Islet precursor cell (in vitro differentiated cells): ENCODE data around the gene FAAP100.
A peak's percentile ranks its signal among the peaks of the same experiment; 100 is the strongest.

Experiments
- DNase-seq: peaks from one replicate; pipeline ENCODE4 v3.0.0-alpha.2; 2018

Gene FAAP100

GRCh38 chr17:81576621-81577277 is 24.6 kb upstream of the FAAP100 start:
- peak; percentile 67 for DNase-seq

- no peak for DNase-seq
These were observed 23.7 kb upstream of the FAAP100 start for GRCh38 chr17:81575836-81576235.

- no peak for DNase-seq
These were observed 22.4 kb upstream of the FAAP100 start for GRCh38 chr17:81574643-81574956.

GRCh38 chr17:81573794-81574642 is 21.9 kb upstream of the FAAP100 start:
- peak; percentile 70 for DNase-seq

- no peak for DNase-seq
These were observed 20.5 kb upstream of the FAAP100 start for GRCh38 chr17:81572563-81573168.

- no peak for DNase-seq
These were observed 18.8 kb upstream of the FAAP100 start for GRCh38 chr17:81570964-81571363.

- no peak for DNase-seq
These were observed 17.9 kb upstream of the FAAP100 start for GRCh38 chr17:81569986-81570514.

- no peak for DNase-seq
These were observed 16.3 kb upstream of the FAAP100 start for GRCh38 chr17:81568416-81568815.

- no peak for DNase-seq
These were observed 15.0 kb upstream of the FAAP100 start for GRCh38 chr17:81567191-81567590.

- DNase-seq = peak; percentile 89
These were observed 14.4 kb upstream of the FAAP100 start for GRCh38 chr17:81566461-81567126.

- DNase-seq = no peak
These were observed 13.1 kb upstream of the FAAP100 start for GRCh38 chr17:81565231-81565630.

- DNase-seq = no peak
These were observed 12.6 kb upstream of the FAAP100 start for GRCh38 chr17:81564778-81565177.

GRCh38 chr17:81563861-81564586 is 11.9 kb upstream of the FAAP100 start:
- DNase-seq = no peak

- no peak for DNase-seq
These were observed 9.3 kb upstream of the FAAP100 start for GRCh38 chr17:81561494-81561885.

GRCh38 chr17:81558941-81559806 is 7.0 kb upstream of the FAAP100 start:
- peak; percentile 81 for DNase-seq

GRCh38 chr17:81558115-81558468 is 5.9 kb upstream of the FAAP100 start:
- no peak for DNase-seq

- no peak for DNase-seq
These were observed 5.3 kb upstream of the FAAP100 start for GRCh38 chr17:81557276-81558114.

- DNase-seq = no peak
These were observed 4.7 kb upstream of the FAAP100 start for GRCh38 chr17:81556863-81557262.

GRCh38 chr17:81556175-81556691 is 4.1 kb upstream of the FAAP100 start:
- DNase-seq = no peak

- DNase-seq = peak; percentile 78
These were observed 1.5 kb upstream of the FAAP100 start for GRCh38 chr17:81553616-81554181.
